ENCODE results near the gene CACUL1.
A peak's percentile ranks its signal among the peaks of the same experiment; 100 is the strongest.
"Not testable (repeated sequence)": the region's sequence is repeated elsewhere in the genome, so short reads cannot be mapped to it uniquely, and the experiment has no call there.

The CACUL1 gene

GRCh38 chr10:118754556-118755423 is at the start of gene CACUL1:
TSS of gene CACUL1 (minus strand) at chr10:118754970. CDS start at chr10:118754762, 208 bp downstream.
- peak within 1 kb of the TSS; percentile 70 for H3K4me3 ChIP-seq (ENCODE audit: low read length)
- no peaks in the 10 kb centered on the region for H3K27me3 ChIP-seq (ENCODE audit: insufficient read depth, low read length)
- H3K4me1 ChIP-seq (ENCODE audit: insufficient read depth, low read length), result peaks cover 23% of the 10 kb centered on the region
- H3K36me3 ChIP-seq (ENCODE audit: insufficient read depth, low read length), result no peaks in the 10 kb centered on the region
- H3K9me3 ChIP-seq (ENCODE audit: low read length), result no peaks in the 10 kb centered on the region
- H2AFZ ChIP-seq (ENCODE audit: low read depth, low read length), result peak within 1 kb of the TSS; percentile 75

- Histone ChIP-seq H3K4me3 (ENCODE audit: low read length) (no peak overlapping the region), H3K9me3 (ENCODE audit: low read length) (no peaks in the 10 kb centered on the region), H3K27me3 (ENCODE audit: insufficient read depth, low read length) (peaks cover 6% of the 10 kb centered on the region), H3K4me1 (ENCODE audit: insufficient read depth, low read length) (no peaks in the 10 kb centered on the region), H2AFZ (ENCODE audit: low read depth, low read length) (no peak overlapping the region), H3K36me3 (ENCODE audit: insufficient read depth, low read length) (no peaks in the 10 kb centered on the region)
Observed at GRCh38 chr10:118804262-118804773, 49.5 kb upstream of the CACUL1 start.

- Histone ChIP-seq H3K4me3 (ENCODE audit: low read length) (no peak overlapping the region), H2AFZ (ENCODE audit: low read depth, low read length) (no peak overlapping the region), H3K36me3 (ENCODE audit: insufficient read depth, low read length) (no peaks in the 10 kb centered on the region), H3K4me1 (ENCODE audit: insufficient read depth, low read length) (no peaks in the 10 kb centered on the region), H3K27me3 (ENCODE audit: insufficient read depth, low read length) (no peaks in the 10 kb centered on the region), H3K9me3 (ENCODE audit: low read length) (no peaks in the 10 kb centered on the region)
Observed at GRCh38 chr10:118802126-118802793, 47.5 kb upstream of the CACUL1 start.

- Histone ChIP-seq H3K27me3 (ENCODE audit: insufficient read depth, low read length) (no peaks in the 10 kb centered on the region), H3K4me1 (ENCODE audit: insufficient read depth, low read length) (no peaks in the 10 kb centered on the region), H2AFZ (ENCODE audit: low read depth, low read length) (no peak overlapping the region), H3K4me3 (ENCODE audit: low read length) (no peak overlapping the region), H3K9me3 (ENCODE audit: low read length) (no peaks in the 10 kb centered on the region), H3K36me3 (ENCODE audit: insufficient read depth, low read length) (no peaks in the 10 kb centered on the region)
Observed at GRCh38 chr10:118800920-118801319, 46.1 kb upstream of the CACUL1 start.

DNA sequence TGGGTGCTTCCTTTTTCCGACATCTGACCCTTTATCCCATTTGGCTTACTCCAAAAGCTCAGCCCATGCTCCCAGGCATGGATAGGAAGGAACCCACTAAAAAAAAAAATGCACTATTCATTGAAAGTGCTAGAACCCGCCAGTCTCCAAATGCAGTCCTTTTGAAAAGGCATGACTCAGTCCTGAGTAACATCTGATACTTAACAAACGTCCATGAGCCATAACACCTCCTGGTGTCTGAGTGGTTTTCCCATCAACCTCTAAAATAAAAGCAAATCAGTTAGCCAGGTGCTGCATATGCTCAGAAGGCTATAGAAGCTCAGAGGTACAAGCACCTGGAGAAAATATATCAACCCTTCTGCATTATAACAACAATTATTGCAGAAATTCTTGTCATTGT is 45.0 kb upstream of the CACUL1 start:
- no peaks in the 10 kb centered on the region for H3K9me3 ChIP-seq (ENCODE audit: low read length)
- no peak overlapping the region for H3K4me3 ChIP-seq (ENCODE audit: low read length)
- no peak overlapping the region for H2AFZ ChIP-seq (ENCODE audit: low read depth, low read length)
- no peaks in the 10 kb centered on the region for H3K36me3 ChIP-seq (ENCODE audit: insufficient read depth, low read length)
- H3K4me1 ChIP-seq (ENCODE audit: insufficient read depth, low read length), result no peaks in the 10 kb centered on the region
- no peaks in the 10 kb centered on the region for H3K27me3 ChIP-seq (ENCODE audit: insufficient read depth, low read length)

DNA sequence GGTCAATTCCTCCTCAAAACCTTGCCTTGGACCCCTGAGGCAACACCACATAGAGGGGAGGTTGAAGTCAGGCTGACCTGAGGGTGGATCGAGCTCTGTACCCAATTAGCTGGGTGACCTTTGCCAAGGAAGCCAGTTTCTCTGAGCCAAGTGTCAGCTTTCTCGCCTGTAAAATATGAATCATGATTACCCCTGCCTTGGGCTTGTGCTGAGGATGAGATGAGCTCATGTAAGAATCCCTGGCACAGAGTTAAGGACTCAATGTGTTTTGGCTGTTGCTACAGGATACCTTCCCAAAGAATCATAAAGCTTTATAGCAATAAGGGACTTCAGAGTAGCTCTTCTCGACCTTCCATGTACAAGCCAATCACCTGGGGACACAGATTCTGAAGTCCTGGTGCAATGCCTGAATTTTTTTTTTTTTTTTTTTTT is 43.5 kb upstream of the CACUL1 start:
- no peaks in the 10 kb centered on the region for H3K36me3 ChIP-seq (ENCODE audit: insufficient read depth, low read length)
- H3K4me1 ChIP-seq (ENCODE audit: insufficient read depth, low read length), result no peaks in the 10 kb centered on the region
- H3K4me3 ChIP-seq (ENCODE audit: low read length), result no peak overlapping the region
- no peaks in the 10 kb centered on the region for H3K27me3 ChIP-seq (ENCODE audit: insufficient read depth, low read length)
- H2AFZ ChIP-seq (ENCODE audit: low read depth, low read length), result no peak overlapping the region
- no peaks in the 10 kb centered on the region for H3K9me3 ChIP-seq (ENCODE audit: low read length)

DNA sequence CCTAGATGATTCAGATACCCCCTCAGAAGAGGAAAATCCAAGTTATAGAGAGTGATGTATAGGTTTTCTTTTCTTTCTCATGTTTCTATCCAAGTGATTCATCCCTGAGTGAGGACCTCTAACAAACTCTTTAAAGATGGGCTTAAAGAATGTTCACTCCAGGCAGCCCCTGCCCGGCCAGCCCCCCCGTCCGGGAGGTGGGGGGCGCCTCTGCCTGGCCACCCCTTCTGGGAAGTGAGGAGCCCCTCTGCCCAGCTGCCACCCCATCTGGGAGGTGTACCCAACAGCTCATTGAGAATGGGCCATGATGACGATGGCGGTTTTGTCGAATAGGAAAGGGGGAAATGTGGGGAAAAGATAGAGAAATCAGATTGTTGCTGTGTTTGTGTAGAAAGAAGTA is 40.2 kb upstream of the CACUL1 start:
- H3K9me3 ChIP-seq (ENCODE audit: low read length); H3K4me1 ChIP-seq (ENCODE audit: insufficient read depth, low read length); H3K36me3 ChIP-seq (ENCODE audit: insufficient read depth, low read length); H3K27me3 ChIP-seq (ENCODE audit: insufficient read depth, low read length); H3K4me3 ChIP-seq (ENCODE audit: low read length); H2AFZ ChIP-seq (ENCODE audit: low read depth, low read length): not testable (repeated sequence)

DNA sequence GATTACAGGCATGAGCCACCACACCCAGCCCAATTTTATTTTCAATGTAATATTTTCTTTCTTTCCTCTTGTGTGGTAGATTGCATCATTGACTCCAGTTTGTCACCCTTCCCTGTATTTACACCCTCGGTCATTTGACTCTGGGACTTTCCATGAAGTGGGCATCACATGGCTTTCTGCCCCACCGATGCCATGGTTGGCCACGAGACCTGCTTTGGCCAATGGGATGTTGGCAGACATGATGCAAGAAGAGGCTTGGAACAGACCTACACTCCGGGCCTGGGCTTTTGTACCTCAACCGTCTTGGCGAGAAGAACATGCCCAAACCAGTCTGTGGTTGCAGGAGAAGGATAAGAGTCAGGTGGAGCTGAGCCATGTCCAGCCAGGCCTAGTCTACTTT is 38.8 kb upstream of the CACUL1 start:
- H3K9me3 ChIP-seq (ENCODE audit: low read length), result no peaks in the 10 kb centered on the region
- no peaks in the 10 kb centered on the region for H3K36me3 ChIP-seq (ENCODE audit: insufficient read depth, low read length)
- H2AFZ ChIP-seq (ENCODE audit: low read depth, low read length), result no peak overlapping the region
- H3K27me3 ChIP-seq (ENCODE audit: insufficient read depth, low read length), result no peaks in the 10 kb centered on the region
- no peaks in the 10 kb centered on the region for H3K4me1 ChIP-seq (ENCODE audit: insufficient read depth, low read length)
- H3K4me3 ChIP-seq (ENCODE audit: low read length), result no peak overlapping the region

DNA sequence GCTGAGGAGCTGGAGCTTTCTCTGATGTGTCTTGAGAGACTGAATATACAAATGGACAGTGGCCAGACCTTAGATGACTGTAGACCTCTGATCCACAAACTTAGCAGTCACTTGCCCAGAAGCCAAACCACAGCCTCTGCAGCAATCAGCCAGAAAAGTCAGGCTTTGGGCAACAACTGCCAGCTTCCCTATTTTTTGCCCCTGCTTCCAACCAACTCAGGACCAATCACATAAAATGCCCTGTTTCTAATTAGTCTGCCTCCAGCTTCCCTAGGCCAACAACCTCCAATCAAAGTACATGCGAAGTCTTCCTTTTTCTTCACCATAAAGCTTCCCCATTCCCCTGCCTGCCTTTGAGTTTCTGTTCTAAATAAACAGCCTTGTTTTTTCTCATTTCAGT is 37.8 kb upstream of the CACUL1 start:
- Histone ChIP-seq H3K9me3 (ENCODE audit: low read length) (no peaks in the 10 kb centered on the region), H3K36me3 (ENCODE audit: insufficient read depth, low read length) (no peaks in the 10 kb centered on the region), H3K27me3 (ENCODE audit: insufficient read depth, low read length) (no peaks in the 10 kb centered on the region), H3K4me1 (ENCODE audit: insufficient read depth, low read length) (no peaks in the 10 kb centered on the region), H3K4me3 (ENCODE audit: low read length) (no peak overlapping the region), H2AFZ (ENCODE audit: low read depth, low read length) (no peak overlapping the region)

GRCh38 chr10:118790058-118790457 is 35.3 kb upstream of the CACUL1 start:
- Histone ChIP-seq H3K9me3 (ENCODE audit: low read length) (no peaks in the 10 kb centered on the region), H3K36me3 (ENCODE audit: insufficient read depth, low read length) (no peaks in the 10 kb centered on the region), H3K4me1 (ENCODE audit: insufficient read depth, low read length) (no peaks in the 10 kb centered on the region), H2AFZ (ENCODE audit: low read depth, low read length) (no peak overlapping the region), H3K27me3 (ENCODE audit: insufficient read depth, low read length) (no peaks in the 10 kb centered on the region), H3K4me3 (ENCODE audit: low read length) (no peak overlapping the region)

GRCh38 chr10:118785551-118785950 is 30.8 kb upstream of the CACUL1 start:
- no peak overlapping the region for H2AFZ ChIP-seq (ENCODE audit: low read depth, low read length)
- no peaks in the 10 kb centered on the region for H3K36me3 ChIP-seq (ENCODE audit: insufficient read depth, low read length)

GRCh38 chr10:118783776-118784545 is 29.2 kb upstream of the CACUL1 start:
- Histone ChIP-seq H3K27me3 (ENCODE audit: insufficient read depth, low read length) (no peaks in the 10 kb centered on the region), H2AFZ (ENCODE audit: low read depth, low read length) (no peak overlapping the region), H3K4me3 (ENCODE audit: low read length) (no peak overlapping the region), H3K36me3 (ENCODE audit: insufficient read depth, low read length) (no peaks in the 10 kb centered on the region), H3K4me1 (ENCODE audit: insufficient read depth, low read length) (no peaks in the 10 kb centered on the region), H3K9me3 (ENCODE audit: low read length) (no peaks in the 10 kb centered on the region)

More at GRCh38 chr10:118785551-118785950, 30.8 kb upstream of the CACUL1 start:
- Histone ChIP-seq H3K4me3 (ENCODE audit: low read length) (no peak overlapping the region), H3K9me3 (ENCODE audit: low read length) (no peaks in the 10 kb centered on the region), H3K27me3 (ENCODE audit: insufficient read depth, low read length) (no peaks in the 10 kb centered on the region), H3K4me1 (ENCODE audit: insufficient read depth, low read length) (no peaks in the 10 kb centered on the region)

Measured in neuron (in vitro differentiated cells).